Measurements from ENCODE around the gene KREMEN2.

The KREMEN2 gene

DNA sequence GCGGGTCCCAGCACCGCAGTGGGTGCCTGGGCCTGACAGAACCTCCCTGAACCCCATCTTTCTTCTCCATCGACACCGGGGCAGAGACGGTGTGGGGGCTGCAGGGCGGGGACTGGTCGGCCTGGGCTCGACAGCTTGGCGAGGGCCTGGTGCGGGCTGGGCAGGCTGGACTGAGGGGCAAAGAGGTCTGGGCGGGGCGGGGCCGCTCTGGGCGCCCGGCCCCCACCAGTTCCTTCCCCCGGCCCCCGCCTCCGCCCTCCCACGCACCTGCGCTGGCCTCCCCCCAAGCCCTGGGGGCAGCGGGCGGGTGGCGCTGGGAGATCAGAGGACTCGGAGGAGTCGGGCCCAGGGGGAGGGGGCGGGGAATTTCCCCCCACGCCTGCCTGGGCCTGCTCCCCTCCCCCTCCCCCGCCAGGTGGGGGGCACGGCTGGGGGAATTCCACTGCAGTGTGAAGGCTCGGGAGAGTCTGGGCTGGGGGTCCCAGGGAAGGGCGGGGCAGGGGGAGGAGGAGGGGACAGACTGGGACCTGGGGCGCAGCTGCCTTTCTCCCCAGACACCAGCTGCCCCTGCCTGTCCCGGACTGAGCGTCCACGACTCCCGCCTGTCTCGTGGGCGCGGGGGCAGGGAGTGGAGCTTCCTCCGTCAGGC lies 877 bp upstream of the KREMEN2 start:
- DNase-seq = no peak

DNA sequence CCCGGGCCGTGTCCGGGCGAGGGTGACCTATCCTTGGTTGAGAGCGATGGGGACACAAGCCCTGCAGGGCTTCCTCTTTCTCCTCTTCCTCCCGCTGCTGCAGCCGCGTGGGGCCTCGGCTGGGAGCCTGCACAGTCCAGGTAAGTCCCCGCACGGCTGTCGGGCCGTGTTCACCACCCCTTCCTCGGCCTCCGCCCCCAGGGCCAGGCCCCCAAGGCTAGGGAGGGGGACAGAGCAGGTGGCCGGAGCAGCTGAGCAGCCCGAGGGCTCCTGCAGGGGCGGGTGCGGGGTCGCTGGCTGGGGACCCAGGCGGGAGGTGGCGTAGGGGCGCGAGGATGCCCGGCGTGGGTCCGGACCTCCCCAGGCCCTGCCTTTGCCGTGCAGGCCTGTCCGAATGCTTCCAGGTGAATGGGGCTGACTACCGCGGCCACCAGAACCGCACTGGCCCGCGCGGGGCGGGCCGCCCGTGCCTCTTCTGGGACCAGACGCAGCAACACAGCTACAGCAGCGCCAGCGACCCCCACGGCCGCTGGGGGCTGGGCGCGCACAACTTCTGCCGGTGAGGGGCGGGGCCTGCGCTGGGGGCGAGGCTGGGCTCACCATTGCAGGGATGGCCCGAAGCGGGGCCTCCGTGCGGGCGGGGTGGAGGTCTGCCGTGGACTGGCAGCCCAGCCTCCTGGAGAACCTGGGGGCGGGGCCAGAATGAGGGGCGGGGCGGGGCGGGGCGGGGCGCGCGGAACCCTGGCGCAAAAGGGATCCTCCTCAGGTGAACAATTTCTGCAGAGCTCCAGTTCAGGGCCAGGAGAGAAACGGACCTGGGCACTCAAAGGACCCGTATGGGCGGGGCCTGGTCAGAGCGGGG lies 631 bp downstream of the KREMEN2 start:
- no peak for DNase-seq

DNA sequence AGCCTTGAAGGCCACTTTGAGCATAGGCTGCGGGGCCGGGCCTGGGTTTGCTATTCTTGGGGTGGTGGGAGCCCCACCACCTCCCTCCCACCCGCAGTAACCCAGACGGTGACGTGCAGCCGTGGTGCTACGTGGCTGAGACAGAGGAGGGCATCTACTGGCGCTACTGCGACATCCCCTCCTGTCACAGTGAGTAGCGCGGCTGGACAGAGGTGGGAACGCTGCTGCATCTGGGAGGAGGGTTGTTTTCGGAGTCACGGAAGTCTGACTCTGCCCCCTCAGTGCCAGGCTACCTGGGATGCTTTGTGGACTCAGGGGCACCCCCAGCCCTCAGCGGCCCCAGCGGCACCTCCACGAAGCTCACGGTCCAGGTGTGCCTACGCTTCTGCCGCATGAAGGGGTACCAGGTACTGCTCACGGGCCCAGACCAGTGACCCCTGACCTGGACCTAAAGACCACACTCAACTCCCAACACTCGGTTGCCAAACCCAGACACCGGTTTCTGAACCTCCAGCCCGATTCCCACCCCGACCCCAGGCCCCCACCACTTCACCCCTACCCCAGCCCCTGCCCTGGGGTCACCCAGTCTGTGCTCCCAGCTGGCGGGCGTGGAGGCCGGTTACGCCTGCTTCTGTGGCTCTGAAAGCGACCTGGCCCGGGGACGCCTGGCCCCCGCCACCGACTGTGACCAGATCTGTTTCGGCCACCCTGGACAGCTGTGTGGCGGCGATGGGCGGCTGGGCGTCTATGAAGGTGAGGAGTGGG lies 2.1 kb downstream of the KREMEN2 start:
- DNase-seq = no peak

DNA sequence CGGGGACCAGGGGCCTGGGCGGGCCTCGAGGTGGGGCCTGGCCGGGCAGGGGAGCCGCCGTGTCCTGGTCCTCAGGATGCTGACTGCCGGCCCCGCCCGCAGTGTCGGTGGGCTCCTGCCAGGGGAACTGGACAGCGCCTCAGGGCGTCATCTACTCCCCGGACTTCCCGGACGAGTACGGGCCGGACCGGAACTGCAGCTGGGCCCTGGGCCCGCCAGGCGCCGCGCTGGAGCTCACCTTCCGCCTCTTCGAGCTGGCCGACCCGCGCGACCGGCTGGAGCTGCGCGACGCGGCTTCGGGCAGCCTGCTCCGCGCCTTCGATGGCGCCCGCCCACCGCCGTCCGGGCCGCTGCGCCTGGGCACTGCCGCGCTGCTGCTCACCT lies 2.7 kb downstream of the KREMEN2 start:
- DNase-seq = no peak

DNA sequence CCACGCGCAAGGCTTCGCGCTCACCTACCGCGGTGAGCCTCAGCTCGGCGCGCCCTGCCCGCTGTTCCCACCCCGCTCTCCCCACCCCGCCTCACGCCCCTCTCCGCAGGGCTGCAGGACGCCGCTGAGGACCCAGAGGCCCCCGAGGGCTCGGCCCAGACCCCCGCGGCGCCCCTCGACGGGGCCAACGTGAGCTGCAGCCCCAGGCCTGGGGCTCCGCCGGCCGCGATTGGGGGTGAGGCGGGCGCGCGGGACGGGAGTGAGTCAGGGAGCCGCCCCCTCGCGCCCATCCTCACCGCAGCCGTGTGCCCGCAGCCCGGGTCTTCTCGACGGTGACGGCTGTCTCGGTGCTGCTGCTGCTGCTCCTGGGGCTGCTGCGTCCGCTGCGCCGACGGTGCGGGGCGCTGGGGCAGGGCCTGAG lies 3.1 kb downstream of the KREMEN2 start:
- DNase-seq = no peak

DNA sequence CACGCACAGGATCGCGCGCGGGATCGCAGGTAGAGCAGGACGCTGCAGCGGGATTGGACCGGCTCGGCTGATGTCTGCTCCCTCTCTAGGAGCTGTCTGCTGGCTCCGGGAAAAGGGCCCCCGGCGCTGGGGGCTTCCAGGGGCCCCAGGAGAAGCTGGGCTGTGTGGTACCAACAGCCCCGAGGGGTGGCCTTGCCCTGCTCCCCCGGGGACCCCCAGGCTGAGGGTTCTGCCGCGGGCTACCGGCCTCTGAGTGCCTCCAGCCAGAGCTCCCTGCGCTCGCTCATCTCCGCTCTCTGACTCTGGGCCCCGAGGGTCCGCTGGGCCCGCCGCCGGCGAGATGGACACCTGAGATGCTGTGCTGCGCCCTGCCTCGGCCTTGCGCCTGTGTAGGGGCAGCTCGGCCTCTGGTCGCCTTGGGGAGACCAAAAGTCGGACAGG lies 3.7 kb downstream of the KREMEN2 start:
- DNase-seq = no peak

DNA sequence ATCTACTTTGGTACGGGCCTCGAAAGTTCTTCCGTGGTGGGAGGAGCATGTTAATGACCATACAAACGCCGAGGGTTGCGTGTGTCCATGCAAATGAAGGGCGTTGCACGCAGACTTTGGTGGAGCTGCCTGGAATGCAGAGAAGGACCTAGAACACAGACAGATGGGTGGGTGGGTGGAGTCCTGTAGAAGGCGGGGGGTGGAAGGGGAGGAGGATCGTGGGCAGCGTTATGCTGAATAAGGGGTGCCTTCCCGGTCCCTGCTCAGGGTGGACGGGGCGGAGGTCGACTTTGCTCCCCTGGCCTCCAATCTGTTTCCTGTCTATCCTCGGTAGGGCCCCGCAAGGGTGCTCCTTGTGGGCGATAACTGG lies 4.3 kb downstream of the KREMEN2 start:
- DNase-seq = no peak

DNA sequence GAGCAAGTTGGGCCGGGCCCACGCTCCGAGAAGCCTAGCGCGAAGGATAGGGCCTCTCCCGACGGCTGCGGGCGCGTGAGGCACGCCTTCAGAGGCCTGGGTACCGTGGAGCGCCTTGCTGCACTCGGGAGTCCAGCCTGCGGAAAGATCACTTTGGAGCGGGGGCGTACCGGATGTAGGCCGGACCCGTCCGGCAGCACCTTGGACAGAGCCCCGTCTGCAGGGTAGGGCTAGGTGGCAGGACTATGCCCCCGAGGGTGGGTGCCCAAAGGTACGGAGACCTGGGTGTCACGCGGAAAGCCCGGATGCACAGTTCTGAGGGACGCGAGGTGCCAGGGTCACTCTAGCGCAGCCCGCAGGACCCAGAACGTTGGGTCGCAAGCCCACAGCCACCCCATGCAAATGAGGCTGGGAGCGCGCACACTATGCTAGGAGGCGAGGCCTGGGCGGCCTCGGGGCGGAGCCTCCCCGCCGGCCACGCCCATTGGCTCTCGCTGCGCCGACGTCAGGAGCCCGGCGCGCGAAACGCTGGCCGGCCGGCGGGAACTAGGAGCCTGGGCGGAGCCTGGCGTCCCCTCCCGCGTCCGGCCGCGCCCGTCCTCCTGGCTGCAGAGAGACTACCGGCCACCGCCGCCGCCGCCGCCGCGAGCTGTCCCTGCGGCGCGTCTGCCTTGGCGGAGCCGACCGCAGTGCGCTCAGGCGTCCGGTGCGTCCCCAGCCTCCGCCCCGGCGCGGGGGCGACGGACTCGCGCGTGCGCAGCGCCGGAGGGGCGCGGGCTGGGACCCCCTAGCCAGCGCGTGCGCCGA lies 4.9 kb downstream of the KREMEN2 start, which contains the start of gene PAQR4:
Gene PAQR4 (plus strand): TSS at position 611 of the 807 bp plus-strand sequence. CDS start 327 bp downstream, outside the sequence.
- DNase-seq = peak in 57 of 58 donors; percentile 23 to 88 (median 78)

DNA sequence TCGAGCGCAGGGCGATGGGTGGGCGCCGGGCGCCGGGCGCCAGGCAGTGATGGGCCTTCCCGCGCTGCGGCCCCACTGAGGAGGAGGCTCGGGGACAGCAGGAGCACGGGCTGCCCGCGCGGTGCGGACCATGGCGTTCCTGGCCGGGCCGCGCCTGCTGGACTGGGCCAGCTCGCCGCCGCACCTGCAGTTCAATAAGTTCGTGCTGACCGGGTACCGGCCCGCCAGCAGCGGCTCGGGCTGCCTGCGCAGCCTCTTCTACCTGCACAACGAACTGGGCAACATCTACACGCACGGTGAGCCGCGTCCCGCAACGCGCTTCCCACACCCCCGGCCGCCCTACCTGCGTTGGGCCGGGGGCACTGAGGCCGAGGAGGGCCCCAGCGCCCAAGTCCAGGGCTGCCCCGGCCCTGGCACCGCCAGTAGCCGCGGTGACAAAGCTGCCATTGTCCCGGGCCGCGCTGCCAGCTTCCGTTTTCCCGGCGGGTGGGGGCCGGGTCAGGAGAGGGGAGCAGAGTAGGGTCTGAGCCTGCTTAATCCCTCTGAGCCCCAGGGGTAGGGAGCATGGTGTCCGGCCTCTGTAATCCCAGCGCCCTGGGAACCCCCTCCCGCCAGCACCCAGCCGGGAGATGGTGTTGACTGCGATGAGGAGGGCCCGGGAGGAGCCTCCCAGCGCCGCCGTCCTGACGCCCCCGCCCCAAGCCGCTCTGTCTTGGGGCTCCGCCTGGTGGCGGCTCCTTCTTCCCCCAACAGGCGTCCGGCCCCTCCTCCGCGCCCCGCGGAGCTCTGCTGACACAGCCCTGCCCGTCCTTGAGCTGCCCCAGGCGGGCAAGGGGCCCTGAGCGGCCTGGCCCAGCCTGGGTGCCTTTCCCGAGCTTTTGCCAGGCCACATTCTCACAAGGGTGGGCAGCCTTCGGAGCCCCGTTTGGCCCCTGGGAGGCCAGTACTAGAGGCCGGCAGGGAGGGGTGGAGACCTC lies 5.8 kb downstream of the KREMEN2 start:
- peak in 46 of 58 donors; percentile 27 to 83 (median 65) for DNase-seq

DNA sequence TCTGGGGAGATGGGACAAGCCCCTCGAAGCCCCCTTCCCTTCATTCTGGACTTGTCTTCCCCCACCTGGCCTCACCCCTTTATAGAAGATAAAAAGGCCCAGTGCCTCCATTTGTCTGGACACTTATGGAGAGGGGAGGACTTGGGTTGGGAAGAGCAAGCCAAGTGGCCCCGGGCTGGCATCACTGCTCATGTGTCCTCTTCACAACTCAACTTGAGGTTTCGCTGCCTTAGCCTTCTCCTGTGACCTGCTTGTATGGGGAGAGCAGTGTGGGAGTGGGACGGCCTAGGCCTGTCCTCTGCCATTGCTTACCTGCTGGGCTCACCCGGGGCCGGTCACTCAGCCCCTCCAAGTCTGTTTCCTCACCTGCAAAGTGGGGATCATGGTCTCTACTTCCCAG lies 6.5 kb downstream of the KREMEN2 start:
- no peak for DNase-seq

DNA sequence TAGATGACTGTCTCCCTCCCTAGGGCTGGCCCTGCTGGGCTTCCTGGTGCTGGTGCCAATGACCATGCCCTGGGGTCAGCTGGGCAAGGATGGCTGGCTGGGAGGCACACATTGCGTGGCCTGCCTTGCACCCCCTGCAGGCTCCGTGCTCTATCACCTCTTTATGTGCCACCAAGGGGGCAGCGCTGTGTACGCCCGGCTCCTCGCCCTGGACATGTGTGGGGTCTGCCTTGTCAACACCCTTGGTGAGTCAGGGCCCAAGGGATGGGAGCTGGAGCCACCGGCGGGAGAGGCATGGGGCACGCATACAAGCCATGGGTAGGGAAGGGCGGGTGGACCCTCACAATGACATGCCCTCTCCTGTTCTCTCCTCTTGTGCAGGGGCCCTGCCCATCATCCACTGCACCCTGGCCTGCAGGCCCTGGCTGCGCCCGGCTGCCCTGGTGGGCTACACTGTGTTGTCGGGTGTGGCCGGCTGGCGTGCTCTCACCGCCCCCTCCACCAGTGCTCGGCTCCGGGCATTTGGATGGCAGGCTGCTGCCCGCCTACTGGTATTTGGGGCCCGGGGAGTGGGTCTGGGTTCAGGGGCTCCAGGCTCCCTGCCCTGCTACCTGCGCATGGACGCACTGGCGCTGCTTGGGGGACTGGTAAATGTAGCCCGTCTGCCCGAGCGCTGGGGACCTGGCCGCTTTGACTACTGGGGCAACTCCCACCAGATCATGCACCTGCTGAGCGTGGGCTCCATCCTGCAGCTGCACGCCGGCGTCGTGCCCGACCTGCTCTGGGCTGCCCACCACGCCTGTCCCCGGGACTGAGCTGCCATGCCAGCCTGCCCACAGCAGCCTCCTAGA lies 7.3 kb downstream of the KREMEN2 start:
- no peak for DNase-seq

DNA sequence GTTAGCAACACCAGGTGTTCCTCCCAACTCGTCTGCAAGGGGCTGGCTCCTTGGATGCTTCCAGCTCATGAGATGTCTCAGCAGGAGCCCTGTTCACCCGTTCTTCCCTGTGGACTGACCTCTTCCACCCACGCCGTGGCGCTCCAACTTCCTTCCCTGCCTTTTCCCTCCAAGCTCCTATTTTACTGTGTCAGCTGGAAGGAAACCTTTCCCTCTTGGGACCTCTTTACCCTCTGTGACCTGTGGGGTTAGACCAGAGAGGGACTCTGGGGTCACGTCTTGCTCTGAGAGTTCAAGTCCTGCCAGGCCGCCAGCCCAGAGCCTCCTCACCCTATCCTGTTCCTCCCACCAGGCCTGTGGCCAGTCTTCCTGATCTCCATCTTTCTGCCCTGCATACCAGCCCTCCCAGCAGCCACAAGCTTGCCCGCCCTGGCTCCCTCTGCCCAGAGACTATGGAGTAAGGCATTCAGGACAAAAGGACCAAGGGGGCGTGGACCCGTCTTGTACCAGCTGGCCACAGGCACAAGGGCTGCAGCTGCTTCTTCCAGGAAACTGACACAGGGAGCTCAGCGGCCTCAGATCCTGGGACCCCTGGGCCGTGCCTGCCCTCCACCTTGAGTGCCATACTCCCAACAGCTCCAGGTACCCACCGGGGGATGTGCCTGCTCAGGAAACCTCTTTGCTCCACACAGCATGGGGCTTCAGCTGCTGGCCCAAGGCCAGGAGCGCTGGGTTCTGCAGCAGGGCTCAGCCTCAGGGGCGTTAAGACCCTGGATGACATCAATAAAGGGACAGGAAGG lies 8.1 kb downstream of the KREMEN2 start:
- DNase-seq = peak in 4 of 58 donors; percentile 12 to 21 (median 18)

DNA sequence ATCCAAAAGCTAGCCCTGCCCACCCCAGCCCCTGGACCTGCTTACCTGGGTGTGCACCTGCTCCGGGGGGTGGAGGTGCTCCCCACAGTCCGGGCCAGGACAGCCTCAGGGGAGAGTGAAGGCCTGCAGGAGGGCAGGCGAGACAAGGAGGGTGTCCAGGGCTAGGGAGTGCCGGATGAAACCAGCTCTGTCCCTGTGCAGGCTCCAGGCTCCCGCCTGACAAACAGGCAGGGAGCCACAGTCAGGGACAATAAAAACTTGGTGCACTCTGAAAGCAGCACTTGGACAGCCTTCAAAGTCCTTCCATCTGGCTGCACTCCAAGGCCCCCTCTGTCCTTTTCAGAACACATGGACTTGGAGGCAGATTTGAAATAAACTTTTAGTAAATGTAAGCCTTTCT lies 9.0 kb downstream of the KREMEN2 start:
- peak in 43 of 58 donors; percentile 13 to 81 (median 46) for DNase-seq

DNA sequence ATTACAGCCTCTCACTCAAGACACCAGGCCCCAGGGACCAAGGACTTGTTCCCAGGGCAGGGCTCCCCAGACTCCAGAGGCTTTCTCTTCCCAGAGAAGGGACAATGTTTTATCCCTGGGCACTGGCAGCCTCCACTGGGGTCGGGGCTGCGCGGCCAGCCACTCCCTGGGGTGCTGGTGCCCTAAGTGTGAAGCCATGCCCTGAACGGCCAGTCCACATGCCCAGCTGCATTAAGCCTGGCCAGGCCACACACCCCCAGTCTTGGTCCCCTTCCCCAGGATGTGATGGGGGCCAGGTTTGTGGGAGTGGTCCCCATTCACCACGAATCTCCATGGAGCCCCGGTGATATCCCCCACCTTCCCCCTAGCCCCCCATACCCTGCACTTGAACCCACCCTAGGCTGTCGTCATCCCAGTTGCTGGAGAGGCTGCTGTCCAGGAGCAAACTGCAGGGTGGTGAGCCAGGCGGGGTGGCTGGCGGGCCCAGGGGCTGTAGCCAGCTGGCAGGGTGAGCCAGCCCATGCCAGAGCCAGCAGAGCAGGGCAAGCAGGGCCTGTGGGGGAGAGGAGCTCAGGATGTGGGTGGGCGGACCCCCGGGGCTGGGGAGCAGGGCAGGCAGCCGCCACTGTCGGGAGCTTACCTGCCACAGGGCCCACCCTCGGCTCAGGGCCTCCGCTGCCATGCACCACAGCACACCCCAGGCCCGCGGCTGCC lies 9.7 kb downstream of the KREMEN2 start:
- peak in 17 of 58 donors; percentile 13 to 75 (median 32) for DNase-seq

DNA sequence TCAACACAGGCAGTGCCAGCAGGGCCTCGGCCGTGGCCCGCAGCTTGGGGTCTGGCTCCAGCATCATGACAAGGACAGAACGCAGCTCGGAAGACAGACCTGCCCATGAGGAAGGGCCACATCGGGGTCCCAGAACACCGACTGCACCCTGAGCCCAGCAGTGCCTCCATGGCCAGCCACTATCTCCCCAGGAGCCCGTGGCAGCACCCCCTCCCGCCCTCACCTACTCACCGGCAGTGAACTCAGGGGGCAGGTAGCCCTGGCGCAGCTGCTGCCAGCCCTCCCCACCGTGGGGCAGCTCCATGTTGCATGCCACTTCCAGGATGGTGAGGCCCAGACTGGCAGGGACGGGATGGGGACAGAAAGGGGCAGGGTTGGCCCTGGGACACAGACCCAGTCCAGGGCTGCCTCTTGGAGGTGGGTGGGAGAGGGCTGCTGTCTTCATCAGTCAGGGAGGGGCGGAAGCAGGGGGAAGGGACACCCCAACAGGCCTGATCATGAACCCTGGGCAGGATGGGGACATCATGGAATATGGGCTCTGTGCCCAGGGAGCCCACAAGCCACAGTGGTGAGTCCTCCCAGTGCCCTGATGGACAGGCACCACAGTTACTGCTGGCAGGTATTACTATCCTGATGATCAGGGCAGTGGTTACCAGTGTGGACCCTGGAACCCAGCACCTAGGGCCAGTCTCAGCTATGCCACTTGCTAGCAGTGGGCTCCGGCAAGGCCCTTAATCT lies 10.4 kb downstream of the KREMEN2 start:
- DNase-seq = no peak

DNA sequence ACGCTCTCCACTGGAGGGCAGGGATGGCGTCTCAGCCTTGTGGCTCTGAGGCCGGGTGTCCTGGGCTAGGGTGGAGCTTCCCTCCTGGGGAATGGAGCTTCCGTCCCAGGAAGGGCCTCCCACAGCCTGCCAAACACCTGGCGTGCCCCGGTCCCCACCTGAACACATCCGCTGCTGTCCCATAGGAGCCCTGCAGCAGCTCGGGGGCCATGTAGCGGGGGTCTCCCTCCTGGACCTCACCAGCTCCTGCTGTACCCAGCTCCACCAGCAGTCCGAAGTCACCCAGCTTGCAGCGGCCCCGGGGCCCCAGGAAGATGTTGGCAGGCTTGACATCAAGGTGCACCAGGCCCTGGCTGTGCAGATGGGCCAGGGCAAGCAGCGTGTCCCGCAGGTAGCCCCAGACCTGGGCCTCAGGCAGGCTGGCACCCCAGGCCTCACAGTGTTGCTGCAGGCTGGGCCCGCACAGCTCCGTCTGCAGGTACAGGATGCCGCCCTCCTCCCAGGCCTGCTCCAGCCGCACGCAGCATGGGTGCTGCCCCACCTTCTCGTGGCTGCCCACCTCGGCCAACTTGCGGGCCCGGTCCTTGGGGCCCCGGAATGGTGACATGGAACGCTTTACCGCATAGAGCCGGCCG lies 11.2 kb downstream of the KREMEN2 start:
- no peak for DNase-seq

Measured in anterior cingulate cortex (tissue), 58 donors.